Measurements from ENCODE around the gene CUEDC1. TPM values are rescaled to one million over a fixed set of nuclear protein-coding genes. Genes with fewer than 3 reads are reported as not detected.

The CUEDC1 gene
- total and polyA plus RNA-seq, 2 of the 13 experiments (the other 11 are each of a cell fraction or from before 2014, with no cell fraction given): 7.4 to 12.9 TPM

DNA sequence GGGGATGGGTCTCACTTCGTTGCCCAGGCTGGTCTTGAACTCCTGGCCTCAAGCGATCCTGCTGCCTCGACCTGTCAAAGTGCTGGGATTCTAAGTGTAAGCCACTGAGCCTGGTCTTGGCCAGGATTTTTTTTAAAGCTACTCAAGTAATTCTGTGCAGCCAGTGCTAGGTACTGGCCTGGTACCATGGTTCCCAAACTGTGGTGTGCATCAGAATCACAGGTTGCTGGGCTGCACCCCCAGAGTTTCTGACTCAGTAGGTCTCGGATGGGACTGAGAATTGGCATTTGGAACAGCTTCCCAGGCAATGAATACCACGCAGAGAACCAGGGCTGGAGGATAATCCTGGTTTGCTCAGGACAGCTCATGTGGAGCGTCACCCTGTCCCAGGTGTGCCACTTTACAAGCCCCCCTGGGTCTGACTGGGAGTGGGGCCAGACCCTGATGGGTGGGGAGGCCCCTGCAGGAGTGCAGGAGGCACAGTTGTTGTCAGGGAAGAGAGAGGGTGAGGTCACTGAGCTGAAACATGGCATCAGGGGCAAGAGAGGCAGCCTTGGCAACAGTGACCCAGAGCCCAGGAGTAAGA lies 94.7 kb downstream of the CUEDC1 start (continued):
- TF ChIP-seq, protein P1, sequence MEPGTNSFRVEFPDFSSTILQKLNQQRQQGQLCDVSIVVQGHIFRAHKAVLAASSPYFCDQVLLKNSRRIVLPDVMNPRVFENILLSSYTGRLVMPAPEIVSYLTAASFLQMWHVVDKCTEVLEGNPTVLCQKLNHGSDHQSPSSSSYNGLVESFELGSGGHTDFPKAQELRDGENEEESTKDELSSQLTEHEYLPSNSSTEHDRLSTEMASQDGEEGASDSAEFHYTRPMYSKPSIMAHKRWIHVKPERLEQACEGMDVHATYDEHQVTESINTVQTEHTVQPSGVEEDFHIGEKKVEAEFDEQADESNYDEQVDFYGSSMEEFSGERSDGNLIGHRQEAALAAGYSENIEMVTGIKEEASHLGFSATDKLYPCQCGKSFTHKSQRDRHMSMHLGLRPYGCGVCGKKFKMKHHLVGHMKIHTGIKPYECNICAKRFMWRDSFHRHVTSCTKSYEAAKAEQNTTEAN (CRISPR knock-in tag; conservative IDR thresholded peaks at IDR 0.05): 0 out of 2 replicates have a peak, but pooled peaks have one; percentile 1
- TF ChIP-seq, protein P2, sequence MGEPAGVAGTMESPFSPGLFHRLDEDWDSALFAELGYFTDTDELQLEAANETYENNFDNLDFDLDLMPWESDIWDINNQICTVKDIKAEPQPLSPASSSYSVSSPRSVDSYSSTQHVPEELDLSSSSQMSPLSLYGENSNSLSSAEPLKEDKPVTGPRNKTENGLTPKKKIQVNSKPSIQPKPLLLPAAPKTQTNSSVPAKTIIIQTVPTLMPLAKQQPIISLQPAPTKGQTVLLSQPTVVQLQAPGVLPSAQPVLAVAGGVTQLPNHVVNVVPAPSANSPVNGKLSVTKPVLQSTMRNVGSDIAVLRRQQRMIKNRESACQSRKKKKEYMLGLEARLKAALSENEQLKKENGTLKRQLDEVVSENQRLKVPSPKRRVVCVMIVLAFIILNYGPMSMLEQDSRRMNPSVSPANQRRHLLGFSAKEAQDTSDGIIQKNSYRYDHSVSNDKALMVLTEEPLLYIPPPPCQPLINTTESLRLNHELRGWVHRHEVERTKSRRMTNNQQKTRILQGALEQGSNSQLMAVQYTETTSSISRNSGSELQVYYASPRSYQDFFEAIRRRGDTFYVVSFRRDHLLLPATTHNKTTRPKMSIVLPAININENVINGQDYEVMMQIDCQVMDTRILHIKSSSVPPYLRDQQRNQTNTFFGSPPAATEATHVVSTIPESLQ (CRISPR knock-in tag; conservative IDR thresholded peaks at IDR 0.05): no peak
- TF ChIP-seq, protein P3, sequence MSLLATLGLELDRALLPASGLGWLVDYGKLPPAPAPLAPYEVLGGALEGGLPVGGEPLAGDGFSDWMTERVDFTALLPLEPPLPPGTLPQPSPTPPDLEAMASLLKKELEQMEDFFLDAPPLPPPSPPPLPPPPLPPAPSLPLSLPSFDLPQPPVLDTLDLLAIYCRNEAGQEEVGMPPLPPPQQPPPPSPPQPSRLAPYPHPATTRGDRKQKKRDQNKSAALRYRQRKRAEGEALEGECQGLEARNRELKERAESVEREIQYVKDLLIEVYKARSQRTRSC (CRISPR knock-in tag; IDR thresholded peaks at IDR 0.05; ENCODE audit: low read depth): no peak
- TF ChIP-seq RFXAP (CRISPR knock-in tag; IDR thresholded peaks at IDR 0.05; ENCODE audit: borderline replicate concordance) (0 out of 2 replicates have a peak, but pooled peaks have one; percentile 13), TBP (CRISPR knock-in tag; IDR thresholded peaks at IDR 0.05) (no peak), EEA1 (CRISPR knock-in tag; IDR thresholded peaks at IDR 0.05; ENCODE audit: borderline replicate concordance) (0 out of 2 replicates have a peak, but pooled peaks have one; percentile 39), SP1 (IDR thresholded peaks at IDR 0.05) (no peak), SP1 (CRISPR knock-in tag; IDR thresholded peaks at IDR 0.05) (no peak), ZFP82 (CRISPR knock-in tag; IDR thresholded peaks at IDR 0.05; ENCODE audit: borderline replicate concordance) (no peak), REXO4 (CRISPR knock-in tag; IDR thresholded peaks at IDR 0.05; ENCODE audit: borderline replicate concordance) (no peak), SIX1 (CRISPR knock-in tag; IDR thresholded peaks at IDR 0.05; ENCODE audit: borderline replicate concordance) (no peak), SIN3B (IDR thresholded peaks at IDR 0.05; ENCODE audit: low read length) (no peak), ZMAT3 (CRISPR knock-in tag; conservative IDR thresholded peaks at IDR 0.05) (0 out of 2 replicates have a peak, but pooled peaks have one; percentile 45), HCFC1 (IDR thresholded peaks at IDR 0.05; ENCODE audit: low read depth, low read length) (no peak), ZNF543 (CRISPR knock-in tag; IDR thresholded peaks at IDR 0.05) (no peak), TP53 (CRISPR knock-in tag; conservative IDR thresholded peaks at IDR 0.05) (no peak), IRX3 (CRISPR knock-in tag; IDR thresholded peaks at IDR 0.05; ENCODE audit: borderline replicate concordance, low read depth) (no peak), ZNF468 (CRISPR knock-in tag; IDR thresholded peaks at IDR 0.05) (no peak), ZNF572 (CRISPR knock-in tag; IDR thresholded peaks at IDR 0.05) (0 out of 2 replicates have a peak, but pooled peaks have one; percentile 73), TAF1 (CRISPR knock-in tag; IDR thresholded peaks at IDR 0.05) (no peak), NR3C1 (CRISPR knock-in tag; IDR thresholded peaks at IDR 0.05) (no peak), RARA (CRISPR knock-in tag; IDR thresholded peaks at IDR 0.05) (no peak), HOXA3 (CRISPR knock-in tag; IDR thresholded peaks at IDR 0.05) (peak; percentile 9; the same call in 1 of the 2 replicates)
- TF ChIP-seq, protein P4, sequence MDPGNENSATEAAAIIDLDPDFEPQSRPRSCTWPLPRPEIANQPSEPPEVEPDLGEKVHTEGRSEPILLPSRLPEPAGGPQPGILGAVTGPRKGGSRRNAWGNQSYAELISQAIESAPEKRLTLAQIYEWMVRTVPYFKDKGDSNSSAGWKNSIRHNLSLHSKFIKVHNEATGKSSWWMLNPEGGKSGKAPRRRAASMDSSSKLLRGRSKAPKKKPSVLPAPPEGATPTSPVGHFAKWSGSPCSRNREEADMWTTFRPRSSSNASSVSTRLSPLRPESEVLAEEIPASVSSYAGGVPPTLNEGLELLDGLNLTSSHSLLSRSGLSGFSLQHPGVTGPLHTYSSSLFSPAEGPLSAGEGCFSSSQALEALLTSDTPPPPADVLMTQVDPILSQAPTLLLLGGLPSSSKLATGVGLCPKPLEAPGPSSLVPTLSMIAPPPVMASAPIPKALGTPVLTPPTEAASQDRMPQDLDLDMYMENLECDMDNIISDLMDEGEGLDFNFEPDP (CRISPR knock-in tag; conservative IDR thresholded peaks at IDR 0.05): 0 out of 2 replicates have a peak, but pooled peaks have one; percentile 72
- TF ChIP-seq, protein P5, sequence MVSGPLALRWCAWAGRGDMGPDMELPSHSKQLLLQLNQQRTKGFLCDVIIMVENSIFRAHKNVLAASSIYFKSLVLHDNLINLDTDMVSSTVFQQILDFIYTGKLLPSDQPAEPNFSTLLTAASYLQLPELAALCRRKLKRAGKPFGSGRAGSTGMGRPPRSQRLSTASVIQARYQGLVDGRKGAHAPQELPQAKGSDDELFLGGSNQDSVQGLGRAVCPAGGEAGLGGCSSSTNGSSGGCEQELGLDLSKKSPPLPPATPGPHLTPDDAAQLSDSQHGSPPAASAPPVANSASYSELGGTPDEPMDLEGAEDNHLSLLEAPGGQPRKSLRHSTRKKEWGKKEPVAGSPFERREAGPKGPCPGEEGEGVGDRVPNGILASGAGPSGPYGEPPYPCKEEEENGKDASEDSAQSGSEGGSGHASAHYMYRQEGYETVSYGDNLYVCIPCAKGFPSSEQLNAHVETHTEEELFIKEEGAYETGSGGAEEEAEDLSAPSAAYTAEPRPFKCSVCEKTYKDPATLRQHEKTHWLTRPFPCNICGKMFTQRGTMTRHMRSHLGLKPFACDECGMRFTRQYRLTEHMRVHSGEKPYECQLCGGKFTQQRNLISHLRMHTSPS (CRISPR knock-in tag; IDR thresholded peaks at IDR 0.05; ENCODE audit: low read depth): peak; percentile 46; the same call in 1 of the 2 replicates

All from HepG2 (cell line).